Activated CD8-positive, alpha-beta memory T cell treated with anti-CD3 and anti-CD28 coated beads, Interleukin-2, amount 10 ng/mL, durations not matched to agents 7 days and 5 days (primary cell): ENCODE results near the gene FGD6. TPM values are rescaled to one million over a fixed set of nuclear protein-coding genes. Genes with fewer than 3 reads are reported as not detected.

Experiments
- ATAC-seq: fragments of 150-1000 bp; cut with Tn5 transposase; one replicate; pipeline ENCODE4 v1.10.0; 2021; ENCODE audit warnings: moderate library complexity
- CTCF ChIA-PET: fragments of 350-600 bp; sonication (Branson Sonifier 250); formaldehyde crosslinking; loops from one replicate; lab custom pipeline; 2021; ENCODE audit warnings: antibody characterized with exemption; lab: Charles Lee
- DNase-seq: peaks from one replicate; pipeline ENCODE4 v3.0.0-alpha.2; 2020
- H3K27ac Mint-ChIP-seq: one replicate; pipeline ENCODE4 v1.8.0; 2021; ENCODE audit warnings: mild to moderate bottlenecking, mixed read lengths
- H3K27me3 Mint-ChIP-seq: one replicate; pipeline ENCODE4 v1.8.0; 2021; ENCODE audit warnings: mixed read lengths
- H3K36me3 Mint-ChIP-seq: one replicate; pipeline ENCODE4 v1.8.0; 2021; ENCODE audit warnings: mild to moderate bottlenecking, mixed read lengths
- H3K4me1 Mint-ChIP-seq: one replicate; pipeline ENCODE4 v1.8.0; 2021; ENCODE audit warnings: mixed read lengths
- H3K4me3 Mint-ChIP-seq: one replicate; pipeline ENCODE4 v1.8.0; 2021; ENCODE audit warnings: mild to moderate bottlenecking, moderate library complexity, mixed read lengths
- H3K9me3 Mint-ChIP-seq: one replicate; pipeline ENCODE4 v1.8.0; 2022; ENCODE audit warnings: low read depth, mixed read lengths
- total RNA-seq, 2 experiments: library from RNA; stranded (reverse); gene quantifications; one replicate each; pipeline ENCODE4 v1.2.3, GENCODE V29; 2021

FGD6 gene
- total RNA-seq, 2 experiments from 2014 or later: 0.56 to 0.91 TPM

GRCh38 chr12:95177201-95177768, 40.0 kb downstream of the FGD6 start:
- no peaks in the 10 kb centered on the region for H3K36me3 Mint-ChIP-seq
- peaks cover 2% of the 10 kb centered on the region for H3K27me3 Mint-ChIP-seq
- ATAC-seq (no peak), DNase-seq (no peak)
- H3K9me3 Mint-ChIP-seq: no peaks in the 10 kb centered on the region
- peaks cover 2% of the 10 kb centered on the region for H3K4me1 Mint-ChIP-seq
- H3K4me3 Mint-ChIP-seq: no peak overlapping the region
- no peak overlapping the region for H3K27ac Mint-ChIP-seq
- CTCF ChIA-PET: no interaction called here

DNA sequence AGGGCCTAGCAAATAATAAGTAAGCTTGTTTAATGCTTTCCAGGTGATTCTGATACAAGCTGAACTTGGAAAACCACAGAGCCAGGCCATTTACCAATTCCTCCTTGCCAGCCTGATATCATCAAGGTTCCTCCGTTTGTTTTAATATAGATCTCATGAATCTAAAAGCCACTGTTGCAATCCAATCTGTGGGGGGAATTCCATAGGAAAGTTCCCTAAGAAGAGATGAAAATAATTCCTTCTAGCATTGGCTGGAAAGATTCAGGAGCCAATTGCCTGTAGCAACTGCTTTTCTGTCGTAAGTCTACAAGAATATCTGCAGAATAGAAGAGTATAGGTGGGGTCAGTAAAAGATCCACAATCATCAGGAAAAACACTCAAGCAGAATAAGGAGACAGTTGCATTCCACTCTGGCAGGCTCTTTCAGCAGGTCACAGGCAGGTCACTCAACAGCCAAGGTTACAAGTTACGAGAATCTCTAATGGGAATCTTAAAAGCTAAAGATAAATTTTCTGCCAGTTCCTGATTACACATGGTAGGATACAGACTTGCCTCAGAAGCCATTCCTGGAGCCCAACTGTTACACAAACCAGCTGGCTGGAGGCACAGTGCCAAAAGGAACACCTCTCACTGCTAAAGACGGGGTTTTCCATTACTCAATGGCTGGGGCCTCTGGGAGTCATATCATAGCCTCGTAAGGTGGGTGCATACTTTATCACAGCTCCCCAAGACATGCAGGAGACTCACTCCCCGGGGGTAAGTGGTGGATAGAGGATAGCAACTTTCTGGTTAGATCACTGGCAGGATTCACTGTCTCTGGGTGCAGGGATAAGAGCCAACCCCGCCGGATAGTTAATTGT, 43.6 kb downstream of the FGD6 start:
- no peaks in the 10 kb centered on the region for H3K9me3 Mint-ChIP-seq
- peaks cover 2% of the 10 kb centered on the region for H3K4me1 Mint-ChIP-seq
- H3K27ac Mint-ChIP-seq: no peak overlapping the region
- DNase-seq: no peak
- CTCF ChIA-PET: no interaction called here
- no peak overlapping the region for H3K4me3 Mint-ChIP-seq
- ATAC-seq: no peak
- no peaks in the 10 kb centered on the region for H3K36me3 Mint-ChIP-seq
- peaks cover 2% of the 10 kb centered on the region for H3K27me3 Mint-ChIP-seq

GRCh38 chr12:95169368-95169767, 47.9 kb downstream of the FGD6 start:
- Mint-ChIP-seq H3K27ac (no peak overlapping the region), H3K4me1 (no peaks in the 10 kb centered on the region), H3K27me3 (no peaks in the 10 kb centered on the region), H3K4me3 (no peak overlapping the region), H3K9me3 (no peaks in the 10 kb centered on the region), H3K36me3 (no peaks in the 10 kb centered on the region)
- ATAC-seq (no peak), DNase-seq (no peak)
- CTCF ChIA-PET: no interaction called here

DNA sequence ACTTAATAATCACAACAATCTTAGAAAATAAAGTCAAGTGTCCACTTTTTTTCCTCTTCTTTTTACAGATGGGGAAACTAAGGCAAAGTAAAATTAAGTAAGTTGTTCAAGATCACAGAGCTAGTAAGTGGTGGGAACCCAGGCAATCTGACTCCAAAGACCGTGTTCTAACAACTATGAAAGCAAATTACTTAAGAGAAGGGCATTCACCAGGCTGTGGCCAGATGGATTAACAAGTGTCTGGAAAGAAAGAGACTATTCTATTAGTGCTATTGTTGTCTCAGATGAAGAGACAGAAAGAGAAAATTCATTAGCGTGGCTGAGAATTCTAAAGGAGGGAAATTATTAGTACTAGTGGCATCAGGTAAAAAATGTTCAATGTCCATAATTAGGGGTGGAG, 48.5 kb downstream of the FGD6 start:
- ATAC-seq (no peak), DNase-seq (no peak)
- Mint-ChIP-seq H3K27me3 (peaks cover 2% of the 10 kb centered on the region), H3K4me3 (no peak overlapping the region), H3K36me3 (no peaks in the 10 kb centered on the region), H3K4me1 (no peaks in the 10 kb centered on the region), H3K27ac (no peak overlapping the region), H3K9me3 (no peaks in the 10 kb centered on the region)
- CTCF ChIA-PET: no interaction called here

- CTCF ChIA-PET: no interaction called here
- Mint-ChIP-seq H3K27ac (no peak overlapping the region), H3K36me3 (no peaks in the 10 kb centered on the region)
These were observed 52.6 kb downstream of the FGD6 start for GRCh38 chr12:95164656-95165055.

GRCh38 chr12:95158919-95159318, 58.3 kb downstream of the FGD6 start:
- DNase-seq (no peak), ATAC-seq (no peak)
- H3K4me1 Mint-ChIP-seq: no peaks in the 10 kb centered on the region
- no peak overlapping the region for H3K27ac Mint-ChIP-seq
- peaks cover 12% of the 10 kb centered on the region for H3K27me3 Mint-ChIP-seq
- H3K36me3 Mint-ChIP-seq: no peaks in the 10 kb centered on the region
- H3K4me3 Mint-ChIP-seq: no peak overlapping the region
- no peaks in the 10 kb centered on the region for H3K9me3 Mint-ChIP-seq
- CTCF ChIA-PET: interaction anchor here (1.1 kb wide), 1 partner anchor 11 kb away, joined by 3 read pairs; no protein-coding TSS in a partner anchor

More at GRCh38 chr12:95164656-95165055, 52.6 kb downstream of the FGD6 start:
- no peak for DNase-seq
- H3K27me3 Mint-ChIP-seq: peaks cover 12% of the 10 kb centered on the region
- H3K4me1 Mint-ChIP-seq: no peaks in the 10 kb centered on the region
- no peak for ATAC-seq
- no peaks in the 10 kb centered on the region for H3K9me3 Mint-ChIP-seq
- H3K4me3 Mint-ChIP-seq: no peak overlapping the region

- Mint-ChIP-seq H3K27me3 (no peaks in the 10 kb centered on the region), H3K9me3 (no peaks in the 10 kb centered on the region), H3K36me3 (no peaks in the 10 kb centered on the region), H3K4me1 (no peaks in the 10 kb centered on the region), H3K27ac (no peak overlapping the region), H3K4me3 (no peak overlapping the region)
- ATAC-seq (no peak), DNase-seq (no peak)
- CTCF ChIA-PET: interaction anchor here (0.6 kb wide), 1 partner anchor 419 kb away, joined by 5 read pairs; no protein-coding TSS in a partner anchor
These were observed 65.4 kb downstream of the FGD6 start for GRCh38 chr12:95151821-95152220.

- no peak overlapping the region for H3K27ac Mint-ChIP-seq
- CTCF ChIA-PET: no interaction called here
- H3K4me3 Mint-ChIP-seq: no peak overlapping the region
- H3K27me3 Mint-ChIP-seq: no peaks in the 10 kb centered on the region
- H3K9me3 Mint-ChIP-seq: no peaks in the 10 kb centered on the region
- DNase-seq (no peak), ATAC-seq (no peak)
- no peaks in the 10 kb centered on the region for H3K4me1 Mint-ChIP-seq
- no peaks in the 10 kb centered on the region for H3K36me3 Mint-ChIP-seq
These were observed 65.9 kb downstream of the FGD6 start for GRCh38 chr12:95151406-95151805.

DNA sequence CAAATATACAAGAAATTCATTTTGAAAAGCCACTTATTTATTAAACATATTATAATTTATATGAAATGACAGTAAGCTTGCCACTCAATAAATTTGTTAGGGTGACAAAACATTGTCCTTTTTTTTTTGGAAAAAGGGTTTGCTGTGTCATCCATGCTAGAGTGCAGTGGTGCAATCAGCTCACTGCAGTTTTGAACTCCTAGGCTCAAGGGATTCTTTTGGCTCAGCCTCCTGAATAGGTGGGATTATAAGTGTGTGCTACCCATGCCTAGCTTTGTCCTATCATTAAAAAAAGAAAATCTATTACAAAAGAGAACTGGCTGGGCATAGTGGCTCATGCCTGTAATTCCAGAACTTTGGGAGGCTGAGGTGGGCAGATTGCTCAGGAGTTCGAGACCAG, 66.8 kb downstream of the FGD6 start:
- no peaks in the 10 kb centered on the region for H3K36me3 Mint-ChIP-seq
- no peaks in the 10 kb centered on the region for H3K4me1 Mint-ChIP-seq
- H3K9me3 Mint-ChIP-seq: no peaks in the 10 kb centered on the region
- ATAC-seq (no peak), DNase-seq (no peak)
- H3K4me3 Mint-ChIP-seq: no peak overlapping the region
- CTCF ChIA-PET: no interaction called here
- no peak overlapping the region for H3K27ac Mint-ChIP-seq
- no peaks in the 10 kb centered on the region for H3K27me3 Mint-ChIP-seq

DNA sequence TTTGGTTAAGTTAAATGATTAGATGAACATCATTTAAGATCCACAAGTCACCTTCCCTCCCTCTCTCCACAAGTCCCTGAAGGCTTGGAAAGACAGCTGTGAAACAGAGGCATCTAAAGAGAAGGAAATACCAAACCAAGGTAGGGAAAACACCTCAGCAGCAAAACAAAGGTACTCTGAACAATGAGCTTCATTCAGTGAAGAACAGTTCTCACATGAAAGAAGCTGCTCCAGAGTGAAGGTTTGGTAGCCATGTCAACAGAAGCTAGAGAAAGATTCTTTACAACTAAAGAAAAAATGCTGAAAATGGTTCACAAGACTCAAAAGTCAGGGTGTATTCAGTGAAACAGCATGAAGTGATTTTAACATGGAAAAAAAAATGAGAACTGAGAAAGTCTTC, 69.4 kb downstream of the FGD6 start:
- Mint-ChIP-seq H3K36me3 (no peaks in the 10 kb centered on the region), H3K4me1 (no peaks in the 10 kb centered on the region), H3K27ac (no peak overlapping the region), H3K4me3 (no peak overlapping the region), H3K27me3 (no peaks in the 10 kb centered on the region), H3K9me3 (no peaks in the 10 kb centered on the region)
- ATAC-seq (no peak), DNase-seq (no peak)
- CTCF ChIA-PET: interaction anchor here (1.0 kb wide), 1 partner anchor 10 kb away, joined by 3 read pairs; no protein-coding TSS in a partner anchor

GRCh38 chr12:95146769-95147168, 70.5 kb downstream of the FGD6 start:
- Mint-ChIP-seq H3K36me3 (no peaks in the 10 kb centered on the region), H3K4me3 (no peak overlapping the region), H3K27ac (no peak overlapping the region), H3K9me3 (no peaks in the 10 kb centered on the region), H3K27me3 (no peaks in the 10 kb centered on the region), H3K4me1 (no peaks in the 10 kb centered on the region)
- CTCF ChIA-PET: interaction anchor here (0.5 kb wide), 1 partner anchor 20 kb away, joined by 3 read pairs; no protein-coding TSS in a partner anchor
- ATAC-seq (no peak), DNase-seq (no peak)

- Mint-ChIP-seq H3K27ac (no peak overlapping the region), H3K9me3 (no peaks in the 10 kb centered on the region), H3K36me3 (no peaks in the 10 kb centered on the region), H3K27me3 (no peaks in the 10 kb centered on the region), H3K4me3 (no peak overlapping the region), H3K4me1 (no peaks in the 10 kb centered on the region)
- CTCF ChIA-PET: no interaction called here
- ATAC-seq (no peak), DNase-seq (no peak)
These were observed 73.6 kb downstream of the FGD6 start for GRCh38 chr12:95143621-95144205.

- CTCF ChIA-PET: no interaction called here
- H3K36me3 Mint-ChIP-seq: no peaks in the 10 kb centered on the region
- no peak for ATAC-seq
- no peak overlapping the region for H3K27ac Mint-ChIP-seq
- H3K27me3 Mint-ChIP-seq: no peaks in the 10 kb centered on the region
- H3K4me1 Mint-ChIP-seq: no peaks in the 10 kb centered on the region
- no peak for DNase-seq
- H3K4me3 Mint-ChIP-seq: no peak overlapping the region
- H3K9me3 Mint-ChIP-seq: no peaks in the 10 kb centered on the region
These were observed 74.7 kb downstream of the FGD6 start for GRCh38 chr12:95142431-95143151.
